BE2C (cell line): ENCODE measurements around the gene ERCC2.

ENCODE experiments used
- DNase-seq: peaks from one replicate; pipeline ENCODE4 v3.0.0-alpha.2; 2020
- H3K27me3 ChIP-seq: fragments of 250-450 bp; sonication (Bioruptor Pico); 2 replicates; pipeline ENCODE4 v1.5.1; 2020; ENCODE audit warnings: mild to moderate bottlenecking
- H3K36me3 ChIP-seq: fragments of 250-450 bp; sonication (Bioruptor Pico); 2 replicates; pipeline ENCODE4 v1.5.1; 2020; ENCODE audit warnings: mild to moderate bottlenecking
- H3K4me1 ChIP-seq: fragments of 250-450 bp; sonication (Bioruptor Pico); 2 replicates; pipeline ENCODE4 v1.5.1; 2020
- H3K4me3 ChIP-seq: 2 replicates; pipeline ENCODE4 v1.5.1; 2011; ENCODE audit warnings: low read depth, low read length
- H3K9me3 ChIP-seq: fragments of 250-450 bp; sonication (Bioruptor Pico); 2 replicates; pipeline ENCODE4 v1.5.1; 2020
- TF ChIP-seq, protein P1 (sequence below): IDR thresholded peaks from 2 replicates; pipeline ENCODE4 v1.5.1; 2012; ENCODE audit warnings: mild to moderate bottlenecking, low read depth, low read length

The ERCC2 gene

DNA sequence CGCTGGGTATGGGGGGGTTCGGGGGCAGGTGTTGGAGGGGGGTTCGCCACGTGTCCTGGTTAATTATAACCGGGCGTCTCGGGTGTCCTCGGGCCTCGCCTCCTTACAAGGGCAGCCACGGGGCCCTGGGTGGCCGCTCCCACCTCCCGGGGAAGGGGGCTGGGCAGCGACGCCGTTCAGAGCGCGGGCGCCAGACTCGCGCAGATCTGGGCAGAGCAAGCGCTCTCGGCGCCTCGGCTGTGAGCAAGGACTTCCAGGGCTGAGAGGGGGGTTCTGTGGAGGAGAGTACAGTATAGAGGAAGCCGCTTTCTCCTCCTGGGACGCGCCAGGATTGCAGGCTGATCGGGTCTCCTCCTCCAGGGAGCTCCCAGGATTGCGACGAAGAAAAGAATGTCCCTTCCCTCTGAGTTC lies 46.7 kb downstream of the ERCC2 start:
- Histone ChIP-seq H3K4me1 (no peaks in the 10 kb centered on the region), H3K4me3 (peak overlapping the region; percentile 7; the same call in 1 of the 2 replicates), H3K36me3 (no peaks in the 10 kb centered on the region), H3K9me3 (no peaks in the 10 kb centered on the region), H3K27me3 (peaks cover 3% of the 10 kb centered on the region; the same call in 1 of the 2 replicates)
- DNase-seq, result no peak
- TF ChIP-seq, protein P1, sequence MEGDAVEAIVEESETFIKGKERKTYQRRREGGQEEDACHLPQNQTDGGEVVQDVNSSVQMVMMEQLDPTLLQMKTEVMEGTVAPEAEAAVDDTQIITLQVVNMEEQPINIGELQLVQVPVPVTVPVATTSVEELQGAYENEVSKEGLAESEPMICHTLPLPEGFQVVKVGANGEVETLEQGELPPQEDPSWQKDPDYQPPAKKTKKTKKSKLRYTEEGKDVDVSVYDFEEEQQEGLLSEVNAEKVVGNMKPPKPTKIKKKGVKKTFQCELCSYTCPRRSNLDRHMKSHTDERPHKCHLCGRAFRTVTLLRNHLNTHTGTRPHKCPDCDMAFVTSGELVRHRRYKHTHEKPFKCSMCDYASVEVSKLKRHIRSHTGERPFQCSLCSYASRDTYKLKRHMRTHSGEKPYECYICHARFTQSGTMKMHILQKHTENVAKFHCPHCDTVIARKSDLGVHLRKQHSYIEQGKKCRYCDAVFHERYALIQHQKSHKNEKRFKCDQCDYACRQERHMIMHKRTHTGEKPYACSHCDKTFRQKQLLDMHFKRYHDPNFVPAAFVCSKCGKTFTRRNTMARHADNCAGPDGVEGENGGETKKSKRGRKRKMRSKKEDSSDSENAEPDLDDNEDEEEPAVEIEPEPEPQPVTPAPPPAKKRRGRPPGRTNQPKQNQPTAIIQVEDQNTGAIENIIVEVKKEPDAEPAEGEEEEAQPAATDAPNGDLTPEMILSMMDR, result no peak

DNA sequence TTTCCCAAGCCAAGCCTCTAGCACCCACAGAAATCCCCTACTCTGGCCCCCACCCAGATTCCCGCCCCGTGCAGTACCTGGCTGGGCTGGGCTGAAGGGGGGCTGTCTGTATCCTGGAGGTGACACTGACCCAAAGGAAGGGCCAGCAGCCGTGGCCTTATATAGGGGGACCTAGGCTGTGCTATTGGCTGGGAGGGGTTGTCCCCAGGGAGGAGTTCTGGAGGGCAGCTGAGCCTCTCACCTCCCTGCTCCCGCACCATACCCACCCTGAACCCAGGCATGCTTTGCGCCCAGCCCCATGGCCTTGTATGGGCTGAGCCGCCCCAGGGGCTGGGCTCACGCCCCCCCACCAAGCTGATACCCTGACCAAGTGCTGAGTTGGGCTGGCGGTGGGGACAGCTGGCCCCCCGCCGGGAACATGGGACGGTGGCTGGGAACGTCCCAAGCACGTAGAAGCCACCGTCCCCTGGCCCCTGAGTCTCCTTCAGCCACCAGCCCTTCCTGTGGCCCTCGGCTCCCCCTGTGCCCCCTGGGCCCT lies 47.6 kb downstream of the ERCC2 start, which contains the start of gene CKM:
CKM (minus strand) TSS at position 132 of the 538 bp plus-strand sequence. CDS start 3,162 bp downstream, outside the sequence.
- no peaks in the 10 kb centered on the region for H3K36me3 ChIP-seq
- H3K4me1 ChIP-seq, result no peaks in the 10 kb centered on the region
- peaks cover 3% of the 10 kb centered on the region; the same call in 1 of the 2 replicates for H3K27me3 ChIP-seq
- DNase-seq, result no peak
- TF ChIP-seq, protein P1, result no peak
- peak within 1 kb of the TSS; percentile 7; the same call in 1 of the 2 replicates for H3K4me3 ChIP-seq
- H3K9me3 ChIP-seq, result no peaks in the 10 kb centered on the region

DNA sequence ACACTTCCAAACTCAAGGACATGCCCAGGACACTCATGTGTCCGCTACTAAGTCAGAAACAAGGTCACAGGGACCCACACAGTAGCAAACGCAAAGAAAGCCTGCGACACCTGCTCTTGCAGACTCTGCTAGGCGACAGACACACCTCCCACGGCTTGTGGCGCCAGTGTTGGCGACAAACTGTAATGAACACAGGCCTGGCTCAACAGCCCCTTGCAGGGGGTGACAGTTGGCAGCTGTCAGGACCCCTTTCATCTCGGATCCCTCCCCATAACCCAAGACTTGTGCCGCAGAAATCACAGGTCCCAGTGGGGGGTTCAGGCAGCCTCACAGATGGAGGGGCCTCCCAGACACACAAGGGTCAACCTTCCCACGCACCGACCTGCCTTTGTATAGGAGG lies 48.1 kb downstream of the ERCC2 start:
- TF ChIP-seq, protein P1, result no peak
- Histone ChIP-seq H3K4me1 (no peaks in the 10 kb centered on the region), H3K9me3 (no peaks in the 10 kb centered on the region), H3K36me3 (no peaks in the 10 kb centered on the region), H3K4me3 (no peak overlapping the region), H3K27me3 (peaks cover 3% of the 10 kb centered on the region; the same call in 1 of the 2 replicates)
- no peak for DNase-seq

DNA sequence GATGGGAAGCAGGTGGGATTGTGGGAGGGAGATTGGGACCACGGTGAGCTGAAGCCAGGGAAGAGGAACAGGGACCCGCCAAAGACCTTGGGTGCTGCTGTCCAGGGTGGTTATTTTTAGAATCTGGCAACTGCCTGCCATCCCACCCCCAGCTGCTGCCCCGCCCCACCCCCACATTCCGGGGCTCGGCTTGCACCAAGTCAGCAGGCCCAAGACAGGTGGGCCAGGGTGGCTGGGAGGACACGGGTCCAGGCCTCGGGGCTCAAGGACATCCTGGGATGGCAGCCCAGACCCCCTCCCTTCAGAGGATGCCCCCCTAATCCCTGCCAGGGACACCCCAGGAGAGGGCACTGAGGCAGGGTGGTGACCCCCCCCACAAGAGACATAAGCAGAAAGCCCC lies 48.5 kb downstream of the ERCC2 start:
- no peak overlapping the region for H3K4me3 ChIP-seq
- no peaks in the 10 kb centered on the region for H3K36me3 ChIP-seq
- H3K4me1 ChIP-seq, result no peaks in the 10 kb centered on the region
- TF ChIP-seq, protein P1, result no peak
- no peak for DNase-seq
- no peaks in the 10 kb centered on the region for H3K9me3 ChIP-seq
- peaks cover 3% of the 10 kb centered on the region; the same call in 1 of the 2 replicates for H3K27me3 ChIP-seq

DNA sequence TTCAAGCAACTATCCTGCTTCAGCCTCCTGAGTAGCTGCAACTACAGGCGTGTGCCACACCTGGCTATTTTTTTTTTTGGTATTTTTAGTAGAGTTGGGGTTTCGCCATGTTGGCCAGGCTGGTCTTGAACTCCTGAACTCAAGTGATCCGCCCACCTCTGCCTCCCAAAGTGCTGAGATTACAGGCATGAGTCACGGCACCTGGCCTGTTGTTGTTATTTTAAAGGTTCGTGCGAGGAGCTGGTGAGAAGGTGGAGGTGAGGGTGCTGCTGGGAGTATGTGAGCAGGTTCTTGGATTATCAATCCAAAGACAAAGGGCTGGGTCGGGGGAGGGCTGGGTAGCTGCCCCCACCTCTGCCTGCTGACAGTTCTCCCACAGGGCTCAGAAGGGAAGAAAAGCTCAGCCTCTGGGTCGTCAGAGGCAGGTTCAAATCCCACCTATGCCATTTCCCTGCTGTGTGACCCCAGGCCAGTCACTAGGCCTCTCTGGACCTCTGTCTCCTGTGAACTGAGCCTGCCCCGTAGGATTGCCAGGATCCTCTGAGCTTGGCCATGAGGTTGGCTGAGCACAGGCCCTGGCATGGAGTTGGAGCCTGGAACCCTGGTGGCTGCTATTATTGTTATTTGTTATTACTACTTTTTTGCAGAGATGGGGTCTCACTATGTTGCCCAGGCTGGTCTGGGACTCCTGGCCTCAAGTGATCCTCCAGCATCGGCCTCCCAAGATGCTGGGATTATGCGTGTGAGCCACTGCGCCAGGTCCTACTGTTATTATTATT lies 49.2 kb downstream of the ERCC2 start:
- TF ChIP-seq, protein P1, result no peak

DNA sequence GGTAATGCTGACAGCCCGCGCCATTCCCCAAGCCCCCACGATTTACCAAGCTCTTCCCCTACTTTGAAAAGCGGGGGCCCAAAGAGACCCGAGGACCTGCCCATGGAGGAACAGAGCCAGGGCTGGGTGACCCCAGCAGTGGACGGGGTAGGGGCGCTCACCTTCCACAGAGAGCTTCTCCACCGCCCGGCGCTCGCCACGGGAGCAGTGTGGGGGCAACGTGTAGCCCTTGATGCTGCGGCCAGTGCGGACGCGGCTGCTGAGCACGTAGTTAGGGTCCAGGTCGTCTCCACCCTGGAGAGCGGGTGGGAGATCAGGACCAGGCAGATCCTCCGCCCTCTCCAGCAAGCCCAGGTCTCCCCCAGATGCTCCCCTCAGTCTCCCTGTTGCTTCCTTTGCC lies 55.1 kb downstream of the ERCC2 start:
- TF ChIP-seq, protein P1, result no peak
- Histone ChIP-seq H3K36me3 (no peaks in the 10 kb centered on the region), H3K9me3 (no peaks in the 10 kb centered on the region), H3K4me1 (no peaks in the 10 kb centered on the region), H3K27me3 (peaks cover 21% of the 10 kb centered on the region), H3K4me3 (no peak overlapping the region)
- no peak for DNase-seq

More for the DNA sequence above, 49.2 kb downstream of the ERCC2 start:
- Histone ChIP-seq H3K9me3 (no peaks in the 10 kb centered on the region), H3K4me3 (no peak overlapping the region), H3K4me1 (no peaks in the 10 kb centered on the region), H3K36me3 (no peaks in the 10 kb centered on the region), H3K27me3 (peaks cover 3% of the 10 kb centered on the region; the same call in 1 of the 2 replicates)
- no peak for DNase-seq
